Lower lobe of right lung (tissue), 2 donors: ENCODE measurements around the gene OR6M1. TPM values are rescaled to one million over a fixed set of nuclear protein-coding genes. Genes with fewer than 3 reads are reported as not detected.

Experiments used
- ATAC-seq, 2 donors: fragments of 200-7000 bp; cut with Tn5 transposase; one replicate each; pipeline ENCODE4 v1.9.1; 2020 to 2022; ENCODE audit warnings: mild to moderate bottlenecking in 2 of 2, moderate library complexity in 2 of 2
- DNase-seq: peaks from one replicate; pipeline ENCODE4 v3.0.0-alpha.2; 2020
- H3K27ac ChIP-seq: fragments of 200-600 bp; one replicate; pipeline ENCODE4 v1.8.0; 2022
- H3K27me3 ChIP-seq: fragments of 200-600 bp; one replicate; pipeline ENCODE4 v1.8.0; 2022; ENCODE audit warnings: low read depth
- H3K36me3 ChIP-seq: fragments of 200-600 bp; one replicate; pipeline ENCODE4 v1.8.0; 2022; ENCODE audit warnings: mild to moderate bottlenecking
- H3K4me1 ChIP-seq: fragments of 200-600 bp; one replicate; pipeline ENCODE4 v1.8.0; 2022
- H3K4me3 ChIP-seq: fragments of 200-600 bp; one replicate; pipeline ENCODE4 v1.8.0; 2022; ENCODE audit warnings: mild to moderate bottlenecking
- H3K9me3 ChIP-seq: fragments of 200-600 bp; one replicate; pipeline ENCODE4 v1.8.0; 2022
- CTCF ChIP-seq: fragments of 200-600 bp; IDR thresholded peaks from one replicate; pipeline ENCODE4 v1.8.0; 2022; ENCODE audit warnings: antibody characterized with exemption, mild to moderate bottlenecking
- intact Hi-C: fragments of 100-400 bp; cut with DNase I; formaldehyde crosslinking; loops from one replicate; pipeline ENCODE4 v1.11.0; 2022
- total RNA-seq: library from RNA; stranded (reverse); fragmentation: NEBNext Ultra II Directional; extraction: Animal tissue kit (Norgen Biotek cat#: 25700); gene quantifications from one replicate; pipeline ENCODE4 v1.2.1, GENCODE V29; 2021
- donor health status: DM: no; HTN: yes; CAD: no; lungs with severe emphysema.

Gene OR6M1
- total RNA-seq, 1 donor from 2014 or later: not detected

- no peak overlapping the region for H3K27ac ChIP-seq
- intact Hi-C loops: no loop called here
- no peak overlapping the region for H3K4me3 ChIP-seq
- ATAC-seq: no peak
- no peak for DNase-seq
- H3K36me3 ChIP-seq: no peaks in the 10 kb centered on the region
- no peak for TF ChIP-seq CTCF
- H3K4me1 ChIP-seq: no peaks in the 10 kb centered on the region
- no peaks in the 10 kb centered on the region for H3K27me3 ChIP-seq
- H3K9me3 ChIP-seq: no peaks in the 10 kb centered on the region
These were observed 7.5 kb downstream of the OR6M1 start for GRCh38 chr11:123798513-123799252.

GRCh38 chr11:123798079-123798478, 8.1 kb downstream of the OR6M1 start:
- H3K4me1 ChIP-seq: no peaks in the 10 kb centered on the region
- DNase-seq (no peak), ATAC-seq (no peak)
- H3K27me3 ChIP-seq: no peaks in the 10 kb centered on the region
- no peaks in the 10 kb centered on the region for H3K36me3 ChIP-seq
- no peak overlapping the region for H3K27ac ChIP-seq
- no peak for TF ChIP-seq CTCF
- intact Hi-C loops: no loop called here
- no peaks in the 10 kb centered on the region for H3K9me3 ChIP-seq
- H3K4me3 ChIP-seq: no peak overlapping the region

GRCh38 chr11:123797541-123797940, 8.6 kb downstream of the OR6M1 start:
- Histone ChIP-seq H3K27me3 (no peaks in the 10 kb centered on the region), H3K27ac (no peak overlapping the region), H3K4me3 (no peak overlapping the region), H3K4me1 (no peaks in the 10 kb centered on the region), H3K9me3 (no peaks in the 10 kb centered on the region), H3K36me3 (no peaks in the 10 kb centered on the region)
- no peak for TF ChIP-seq CTCF
- ATAC-seq (no peak), DNase-seq (no peak)
- intact Hi-C loops: no loop called here

- H3K9me3 ChIP-seq: no peaks in the 10 kb centered on the region
- TF ChIP-seq CTCF: no peak
- H3K4me3 ChIP-seq: no peak overlapping the region
- no peaks in the 10 kb centered on the region for H3K36me3 ChIP-seq
- H3K27ac ChIP-seq: no peak overlapping the region
- ATAC-seq (no peak), DNase-seq (no peak)
- intact Hi-C loops: no loop called here
- H3K4me1 ChIP-seq: no peaks in the 10 kb centered on the region
- H3K27me3 ChIP-seq: no peaks in the 10 kb centered on the region
These were observed 9.0 kb downstream of the OR6M1 start for GRCh38 chr11:123797114-123797513.

- no peaks in the 10 kb centered on the region for H3K27me3 ChIP-seq
- TF ChIP-seq CTCF: no peak
- no peak for ATAC-seq
- H3K4me3 ChIP-seq: no peak overlapping the region
- H3K4me1 ChIP-seq: no peaks in the 10 kb centered on the region
- DNase-seq: no peak
- no peaks in the 10 kb centered on the region for H3K9me3 ChIP-seq
- intact Hi-C loops: no loop called here
- no peak overlapping the region for H3K27ac ChIP-seq
- no peaks in the 10 kb centered on the region for H3K36me3 ChIP-seq
These were observed 9.9 kb downstream of the OR6M1 start for GRCh38 chr11:123796226-123796625.
